ENCODE data around the gene HHLA2.

GRCh38 chr3:108357042-108357441 is 60.7 kb downstream of the HHLA2 start:
- TF ChIP-seq CTCF (IDR thresholded peaks at IDR 0.05) (no peak), POLR2A (IDR thresholded peaks at IDR 0.05) (no peak)

Measured in heart left ventricle (tissue), 13 donors.